COR-L47 (cell line): ENCODE data around the gene LRRC49.
A peak's percentile ranks its signal among the peaks of the same experiment; 100 is the strongest.

Experiments
- DNase-seq: peaks from one replicate; lab custom pipeline; 2025; lab: John Stamatoyannopoulos, UW

Gene LRRC49

DNA sequence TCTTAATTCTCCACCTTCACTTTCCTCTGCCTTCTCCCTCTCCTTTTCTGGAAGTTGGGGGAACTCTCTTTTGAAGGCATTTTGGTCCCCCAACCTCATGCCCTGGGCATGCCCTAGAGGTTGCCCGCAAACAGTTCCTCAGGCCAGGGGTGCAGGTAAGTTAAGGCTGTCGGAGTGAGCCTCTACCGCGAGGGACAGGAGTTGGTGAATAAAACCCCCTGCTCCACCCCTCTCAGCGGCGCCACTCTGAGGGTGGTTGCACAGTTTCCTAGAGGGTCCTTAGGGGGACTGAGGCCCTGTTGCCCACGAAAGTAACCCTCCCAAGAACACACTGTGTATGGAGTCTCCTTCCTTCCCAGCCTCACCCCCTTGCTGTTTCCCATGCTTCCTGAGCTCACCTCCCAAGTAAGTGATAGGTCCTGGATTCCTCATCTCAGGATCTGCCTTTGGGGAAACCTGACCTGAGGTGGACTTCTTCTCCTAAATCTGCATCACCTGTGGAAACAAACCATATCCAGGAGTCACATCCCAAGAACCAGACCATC is 199.5 kb downstream of the LRRC49 start:
- no peak for DNase-seq

GRCh38 chr15:71093054-71094024 is 200.7 kb downstream of the LRRC49 start:
- DNase-seq = peak; percentile 62

DNA sequence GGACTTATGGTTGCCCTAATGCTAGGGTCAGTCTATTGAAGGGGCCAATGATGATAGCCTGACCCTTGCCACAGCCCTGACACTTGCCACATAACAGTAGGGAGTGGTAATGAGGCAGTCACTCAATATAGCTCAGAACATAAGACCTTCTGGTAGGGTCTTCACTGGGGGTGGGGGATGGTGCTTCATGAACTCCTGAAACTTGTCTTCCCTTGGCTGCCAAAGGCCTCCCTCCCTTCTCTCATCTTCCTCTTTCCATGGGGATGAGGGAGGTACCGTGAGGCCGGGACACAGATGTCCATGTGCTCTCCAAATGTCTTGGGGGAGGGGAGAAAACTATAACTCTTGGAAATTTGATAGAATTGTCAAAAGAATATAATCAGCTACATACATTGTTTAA is 201.5 kb downstream of the LRRC49 start:
- no peak for DNase-seq

GRCh38 chr15:71096676-71097075 is 204.1 kb downstream of the LRRC49 start:
- no peak for DNase-seq

GRCh38 chr15:71097890-71098289 is 205.3 kb downstream of the LRRC49 start:
- no peak for DNase-seq

- no peak for DNase-seq
These were observed 206.3 kb downstream of the LRRC49 start for GRCh38 chr15:71098920-71099319.
